ENCODE results near the gene PODXL. TPM values are rescaled to one million over a fixed set of nuclear protein-coding genes. Genes with fewer than 3 reads are reported as not detected.
A peak's percentile ranks its signal among the peaks of the same experiment; 100 is the strongest.

Gene PODXL
- total RNA-seq, 1 experiment from 2014 or later, result 44.2 TPM

DNA sequence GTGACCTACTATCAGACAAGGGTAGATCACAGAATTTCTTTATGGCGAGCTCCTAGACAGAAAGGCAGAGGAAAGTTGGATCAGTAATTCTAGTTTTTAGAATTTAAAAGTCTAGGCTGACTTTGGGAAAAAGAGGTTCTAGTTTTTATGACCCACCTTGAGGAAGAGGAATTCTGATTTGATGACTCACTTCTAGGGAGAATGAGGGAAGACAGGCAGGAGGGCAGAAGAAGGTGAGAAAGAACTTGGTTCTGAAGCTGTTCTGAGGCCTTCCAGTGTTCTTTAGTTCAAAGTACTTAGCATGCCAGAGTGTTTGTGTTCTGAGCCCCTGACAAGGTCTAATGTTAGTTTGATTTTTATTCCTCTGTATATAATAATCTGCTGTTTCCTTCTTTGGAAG, 97.2 kb downstream of the PODXL start:
- no peak overlapping the region for H3K9ac ChIP-seq (ENCODE audit: low read length)
- H3K4me3 ChIP-seq (ENCODE audit: low read length), result no peak overlapping the region
- H3K36me3 ChIP-seq (ENCODE audit: low read depth, low read length), result peaks cover 8% of the 10 kb centered on the region; the same call in 1 of the 2 replicates
- H3K4me2 ChIP-seq (ENCODE audit: low read length), result no peak overlapping the region
- ChIA-PET POLR2A (ENCODE audit: unreplicated experiment) (no interaction called here), CTCF (no interaction called here)
- no TSS peak for BruUV-seq (replicated peaks)
- no peaks in the 10 kb centered on the region for H3K9me3 ChIP-seq (ENCODE audit: low read length)
- H2AFZ ChIP-seq (ENCODE audit: low read length), result no peak overlapping the region
- ATAC-seq (peak; percentile 51), DNase-seq (peak; percentile 34)
- H3K4me1 ChIP-seq (ENCODE audit: insufficient read depth, low read length), result peaks cover 8% of the 10 kb centered on the region; the same call in 1 of the 2 replicates
- H3K9me2 ChIP-seq (replicated peaks; ENCODE audit: low read length), result no peaks in the 10 kb centered on the region
- no peaks in the 10 kb centered on the region for H4K20me1 ChIP-seq (ENCODE audit: low read length)
- no peak overlapping the region for H3K27ac ChIP-seq (ENCODE audit: low read length)
- no peaks in the 10 kb centered on the region for H3F3A ChIP-seq (ENCODE audit: low read length, unreplicated experiment)
- no peaks in the 10 kb centered on the region for H3K27me3 ChIP-seq (ENCODE audit: low read length)
- intact Hi-C loops (cut with micrococcal nuclease), result no loop called here
- TF ChIP-seq EZH2 (IDR thresholded peaks at IDR 0.05; ENCODE audit: low read length, unreplicated experiment), result no peak
- TF ChIP-seq, protein P1, sequence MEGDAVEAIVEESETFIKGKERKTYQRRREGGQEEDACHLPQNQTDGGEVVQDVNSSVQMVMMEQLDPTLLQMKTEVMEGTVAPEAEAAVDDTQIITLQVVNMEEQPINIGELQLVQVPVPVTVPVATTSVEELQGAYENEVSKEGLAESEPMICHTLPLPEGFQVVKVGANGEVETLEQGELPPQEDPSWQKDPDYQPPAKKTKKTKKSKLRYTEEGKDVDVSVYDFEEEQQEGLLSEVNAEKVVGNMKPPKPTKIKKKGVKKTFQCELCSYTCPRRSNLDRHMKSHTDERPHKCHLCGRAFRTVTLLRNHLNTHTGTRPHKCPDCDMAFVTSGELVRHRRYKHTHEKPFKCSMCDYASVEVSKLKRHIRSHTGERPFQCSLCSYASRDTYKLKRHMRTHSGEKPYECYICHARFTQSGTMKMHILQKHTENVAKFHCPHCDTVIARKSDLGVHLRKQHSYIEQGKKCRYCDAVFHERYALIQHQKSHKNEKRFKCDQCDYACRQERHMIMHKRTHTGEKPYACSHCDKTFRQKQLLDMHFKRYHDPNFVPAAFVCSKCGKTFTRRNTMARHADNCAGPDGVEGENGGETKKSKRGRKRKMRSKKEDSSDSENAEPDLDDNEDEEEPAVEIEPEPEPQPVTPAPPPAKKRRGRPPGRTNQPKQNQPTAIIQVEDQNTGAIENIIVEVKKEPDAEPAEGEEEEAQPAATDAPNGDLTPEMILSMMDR (conservative IDR thresholded peaks at IDR 0.05; ENCODE audit: low read depth, low read length), result no peak
- TF ChIP-seq EZH2phosphoT487 (IDR thresholded peaks at IDR 0.05; ENCODE audit: borderline replicate concordance, low read length), result no peak
- no peaks in the 10 kb centered on the region for H3K79me2 ChIP-seq (ENCODE audit: low read length)

DNA sequence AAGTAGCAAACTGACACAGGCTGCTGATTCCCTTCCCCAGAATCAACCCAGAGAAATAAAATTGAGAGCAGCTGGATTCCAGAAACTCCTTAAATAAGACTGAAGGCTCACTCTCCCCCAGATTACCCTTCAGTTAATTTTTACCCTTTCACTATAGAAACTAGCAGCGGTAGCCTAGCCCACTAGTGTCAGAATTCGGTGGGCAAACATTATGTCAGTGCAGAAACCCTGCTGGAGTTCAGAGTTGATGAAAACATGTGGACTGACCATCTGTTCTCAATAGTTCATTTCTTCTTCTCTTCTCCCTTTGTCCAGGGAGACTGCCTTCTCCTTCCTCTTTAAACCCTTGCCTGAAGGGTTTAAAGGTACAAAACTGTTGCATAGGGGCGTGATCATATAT, 100.1 kb downstream of the PODXL start:
- Histone ChIP-seq H3K27me3 (ENCODE audit: low read length) (no peaks in the 10 kb centered on the region), H3K79me2 (ENCODE audit: low read length) (no peaks in the 10 kb centered on the region), H3K9me3 (ENCODE audit: low read length) (no peaks in the 10 kb centered on the region), H3K9me2 (replicated peaks; ENCODE audit: low read length) (no peaks in the 10 kb centered on the region), H3F3A (ENCODE audit: low read length, unreplicated experiment) (no peaks in the 10 kb centered on the region), H3K27ac (ENCODE audit: low read length) (no peak overlapping the region), H2AFZ (ENCODE audit: low read length) (no peak overlapping the region), H3K4me2 (ENCODE audit: low read length) (no peak overlapping the region), H4K20me1 (ENCODE audit: low read length) (no peaks in the 10 kb centered on the region), H3K9ac (ENCODE audit: low read length) (no peak overlapping the region), H3K4me3 (ENCODE audit: low read length) (no peak overlapping the region), H3K4me1 (ENCODE audit: insufficient read depth, low read length) (peaks cover 8% of the 10 kb centered on the region; the same call in 1 of the 2 replicates), H3K36me3 (ENCODE audit: low read depth, low read length) (peaks cover 4% of the 10 kb centered on the region; the same call in 1 of the 2 replicates)
- BruUV-seq (replicated peaks), result no TSS peak
- ATAC-seq, result no peak
- ChIA-PET POLR2A (ENCODE audit: unreplicated experiment) (interaction anchor here (0.7 kb wide), 1 partner anchor 533 kb away, joined by 3 read pairs; no protein-coding TSS in a partner anchor), CTCF (no interaction called here)
- TF ChIP-seq, protein P1 (conservative IDR thresholded peaks at IDR 0.05; ENCODE audit: low read depth, low read length), result no peak
- TF ChIP-seq EZH2phosphoT487 (IDR thresholded peaks at IDR 0.05; ENCODE audit: borderline replicate concordance, low read length) (no peak), EZH2 (IDR thresholded peaks at IDR 0.05; ENCODE audit: low read length, unreplicated experiment) (no peak)
- DNase-seq, result no peak
- intact Hi-C loops (cut with micrococcal nuclease), result no loop called here

DNA sequence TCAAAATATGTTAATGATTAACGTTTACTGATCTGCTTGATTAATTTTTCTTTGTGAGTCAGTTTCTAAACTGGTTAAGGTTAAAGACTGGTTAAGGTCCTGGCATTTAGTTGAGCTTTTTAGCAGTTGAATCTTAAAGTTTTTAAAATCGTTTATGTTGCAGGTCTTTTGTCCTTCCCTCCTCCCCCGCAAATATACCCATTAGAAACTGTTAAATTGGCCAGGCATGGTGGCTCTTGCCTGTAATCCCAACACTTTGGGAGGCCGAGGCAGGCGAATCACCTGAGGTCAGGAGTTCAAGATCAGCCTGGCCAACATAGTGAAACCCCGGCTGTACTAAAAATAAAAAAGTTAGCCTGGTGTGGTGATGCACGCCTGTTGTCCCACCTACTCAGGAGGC, 100.9 kb downstream of the PODXL start:
- Histone ChIP-seq H3K9me3 (ENCODE audit: low read length) (no peaks in the 10 kb centered on the region), H3K27me3 (ENCODE audit: low read length) (no peaks in the 10 kb centered on the region), H3K27ac (ENCODE audit: low read length) (no peak overlapping the region), H3K9ac (ENCODE audit: low read length) (no peak overlapping the region), H3K36me3 (ENCODE audit: low read depth, low read length) (peaks cover 1% of the 10 kb centered on the region), H2AFZ (ENCODE audit: low read length) (no peak overlapping the region), H3K4me3 (ENCODE audit: low read length) (no peak overlapping the region), H3K79me2 (ENCODE audit: low read length) (no peaks in the 10 kb centered on the region), H3F3A (ENCODE audit: low read length, unreplicated experiment) (no peaks in the 10 kb centered on the region), H3K4me1 (ENCODE audit: insufficient read depth, low read length) (peaks cover 8% of the 10 kb centered on the region; the same call in 1 of the 2 replicates), H3K9me2 (replicated peaks; ENCODE audit: low read length) (no peaks in the 10 kb centered on the region), H3K4me2 (ENCODE audit: low read length) (no peak overlapping the region), H4K20me1 (ENCODE audit: low read length) (no peaks in the 10 kb centered on the region)
- intact Hi-C loops (cut with micrococcal nuclease), result no loop called here
- ATAC-seq (no peak), DNase-seq (no peak)
- ChIA-PET CTCF (no interaction called here), POLR2A (ENCODE audit: unreplicated experiment) (no interaction called here)
- TF ChIP-seq EZH2 (IDR thresholded peaks at IDR 0.05; ENCODE audit: low read length, unreplicated experiment) (no peak), EZH2phosphoT487 (IDR thresholded peaks at IDR 0.05; ENCODE audit: borderline replicate concordance, low read length) (no peak)
- BruUV-seq (replicated peaks), result no TSS peak
